RWPE1 (cell line): ENCODE data around the gene RETREG2.

Experiments used
- CTCF ChIA-PET: fragments of 350-600 bp; sonication (Branson Sonifier 250); formaldehyde crosslinking; extraction: SDS; loops from one replicate; lab custom pipeline; 2021; lab: Yijun Ruan, JAX
- POLR2A ChIA-PET: fragments of 400-600 bp; formaldehyde crosslinking; extraction: SDS; loops from one replicate; lab custom pipeline; 2020; ENCODE audit warnings: antibody characterized with exemption; ENCODE audit not compliant: low non-redundant PET; lab: Yijun Ruan, JAX
- DNase-seq: peaks from one replicate; pipeline ENCODE4 v3.0.0; 2012; ENCODE audit warnings: low spot score
- H3K27ac ChIP-seq: fragments of 450-650 bp; 2 replicates; pipeline ENCODE4 v1.5.1; 2017
- CTCF ChIP-seq: fragments of 450-650 bp; conservative IDR thresholded peaks from 2 replicates; pipeline ENCODE4 v1.5.1; 2017; ENCODE audit warnings: low read depth, mild to moderate bottlenecking

The RETREG2 gene

GRCh38 chr2:219158586-219158985 lies 19.5 kb upstream of the RETREG2 start:
- DNase-seq = no peak
- no peak for TF ChIP-seq CTCF
- CTCF ChIA-PET = interaction anchor here (0.5 to 2.2 kb wide), 7 partner anchors 12 to 137 kb away, joined by 3 to 7 read pairs (median 6); partner anchors contain the start of gene CNPPD1
- no peak overlapping the region for H3K27ac ChIP-seq
- POLR2A ChIA-PET = no interaction called here

DNA sequence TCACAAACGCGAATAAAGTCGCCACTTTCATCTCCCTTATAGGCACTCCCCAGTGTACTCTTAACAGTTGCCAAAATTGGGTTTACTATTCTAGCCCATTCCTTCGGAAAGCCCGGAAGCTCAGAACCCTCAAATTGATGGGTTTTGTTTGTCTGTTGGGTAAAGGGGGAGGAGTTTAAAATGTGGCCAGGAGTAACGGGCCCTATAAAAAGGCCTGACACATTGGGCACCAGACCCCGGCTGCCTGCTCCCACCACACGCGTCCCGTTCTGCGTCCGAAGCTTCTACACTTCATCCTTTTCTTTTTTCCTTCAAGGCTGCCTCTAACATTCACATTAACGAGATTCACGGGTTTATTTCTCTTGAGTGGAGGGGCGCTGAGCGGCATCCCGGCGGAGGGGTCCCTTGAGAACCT lies 18.3 kb upstream of the RETREG2 start:
- no peak for DNase-seq
- peak overlapping the region; percentile 95 for H3K27ac ChIP-seq
- TF ChIP-seq CTCF = no peak
- ChIA-PET CTCF (interaction anchor here (0.6 to 2.2 kb wide), 24 partner anchors 11 to 775 kb away, joined by 3 to 8 read pairs (median 4); partner anchors contain the start of genes ABCB6, CNPPD1 and TUBA4A), POLR2A (no interaction called here)

GRCh38 chr2:219160186-219161017 lies 17.7 kb upstream of the RETREG2 start, which contains the start of gene NHEJ1:
Gene NHEJ1, minus strand, starts transcription at chr2:219160815. Its CDS starts 2,453 bp downstream, at chr2:219158362.
- CTCF ChIA-PET = interaction anchor here (0.6 to 2.2 kb wide), 18 partner anchors 8 to 1534 kb away, joined by 3 to 7 read pairs (median 3); partner anchors contain the start of gene CNPPD1
- POLR2A ChIA-PET = no interaction called here
- peak; percentile 95 for DNase-seq
- peak; percentile 96 for TF ChIP-seq CTCF
- H3K27ac ChIP-seq = peak within 1 kb of the TSS; percentile 95

- TF ChIP-seq CTCF = no peak
- ChIA-PET POLR2A (interaction anchor here (0.7 kb wide), 1 partner anchor 16 kb away, joined by 3 read pairs; the partner anchor contains the start of gene CNPPD1), CTCF (no interaction called here)
- H3K27ac ChIP-seq = peak overlapping the region; percentile 95
- no peak for DNase-seq
These were observed 17.0 kb upstream of the RETREG2 start for GRCh38 chr2:219161097-219161496.

DNA sequence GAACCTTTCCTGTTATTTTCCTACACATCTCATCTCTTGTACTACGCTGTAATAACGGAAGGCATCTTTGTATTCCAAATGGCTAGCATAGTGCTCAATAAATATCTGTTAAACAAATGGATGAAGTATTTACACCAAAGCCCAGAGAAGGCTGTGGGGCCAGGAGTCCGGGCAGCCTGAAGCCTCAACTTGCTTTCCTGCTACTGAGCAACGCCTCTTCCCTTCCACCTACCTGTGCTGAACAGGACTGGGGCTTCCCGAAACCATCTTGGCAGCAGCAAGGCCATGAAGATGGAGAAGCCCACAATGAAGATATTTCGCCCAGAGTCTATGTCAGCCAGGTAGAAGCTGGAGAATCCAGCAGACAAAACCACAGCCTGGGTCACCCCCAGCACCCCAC lies 14.9 kb upstream of the RETREG2 start:
- ChIA-PET POLR2A (interaction anchor here (0.5 to 0.6 kb wide), 2 partner anchors 115 to 224 kb away, joined by 3 to 6 read pairs; no protein-coding TSS in a partner anchor), CTCF (interaction anchor here (1.3 kb wide), 1 partner anchor 9 kb away, joined by 5 read pairs; no protein-coding TSS in a partner anchor)
- no peak for TF ChIP-seq CTCF
- no peak for DNase-seq
- H3K27ac ChIP-seq = no peak overlapping the region
